CD4-positive, CD25-positive, alpha-beta regulatory T cell (primary cell): Measurements from ENCODE around the gene ACE. TPM values are rescaled to one million over a fixed set of nuclear protein-coding genes. Genes with fewer than 3 reads are reported as not detected.

Experiments used
- ATAC-seq, 2 donors: fragments of 150-1000 bp; cut with Tn5 transposase; one replicate each; pipeline ENCODE4 v1.10.0; 2021; ENCODE audit warnings: low read depth in 2 of 2, moderate number of reproducible peaks in 2 of 2, moderate library complexity in 1 of 2
- DNase-seq, 3 donors: peaks; one replicate each; pipeline versions ENCODE4 v3.0.0 to v3.0.0-alpha.2; 2012 to 2022; ENCODE audit warnings: mixed read lengths in 1 of 3
- H3K27ac ChIP-seq: one replicate; pipeline ENCODE4 v1.7.0; 2013; ENCODE audit warnings: mild to moderate bottlenecking, low read length; ENCODE audit not compliant: insufficient read depth, poor library complexity, severe bottlenecking
- H3K27me3 ChIP-seq: one replicate; pipeline ENCODE4 v1.7.0; 2013; ENCODE audit warnings: low read length; ENCODE audit not compliant: control insufficient read depth, insufficient read depth
- H3K36me3 ChIP-seq: one replicate; pipeline ENCODE4 v1.7.0; 2013; ENCODE audit warnings: mild to moderate bottlenecking, low read length, moderate library complexity; ENCODE audit not compliant: control insufficient read depth, insufficient read depth
- H3K4me1 ChIP-seq: 2 replicates; pipeline ENCODE4 v1.7.0; 2013; ENCODE audit warnings: mild to moderate bottlenecking, low read length; ENCODE audit not compliant: insufficient read depth, control insufficient read depth, poor library complexity, severe bottlenecking
- H3K4me3 ChIP-seq: one replicate; pipeline ENCODE4 v1.7.0; 2013; ENCODE audit warnings: low read depth, mild to moderate bottlenecking, low read length, moderate library complexity
- H3K9me3 ChIP-seq, 2 experiments: 1 replicate in 1 of 2; 2 replicates in 1 of 2; pipeline ENCODE4 v1.7.0; 2013; ENCODE audit warnings: low read length in 2 of 2, mild to moderate bottlenecking in 1 of 2, moderate library complexity in 1 of 2; ENCODE audit not compliant: control insufficient read depth in 2 of 2
- H3K27ac Mint-ChIP-seq, 3 donors: one replicate each; pipeline ENCODE4 v1.8.0; 2020 to 2022; ENCODE audit warnings: mild to moderate bottlenecking in 3 of 3, mixed read lengths in 3 of 3, moderate library complexity in 2 of 3
- H3K27me3 Mint-ChIP-seq: one replicate; pipeline ENCODE4 v1.8.0; 2022; ENCODE audit warnings: mild to moderate bottlenecking, mixed read lengths
- H3K36me3 Mint-ChIP-seq: one replicate; pipeline ENCODE4 v1.8.0; 2020; ENCODE audit warnings: mixed read lengths
- H3K4me1 Mint-ChIP-seq, 4 donors: one replicate each; pipeline ENCODE4 v1.8.0; 2020 to 2022; ENCODE audit warnings: mixed read lengths in 4 of 4, mild to moderate bottlenecking in 1 of 4
- H3K4me3 Mint-ChIP-seq, 4 donors: one replicate each; pipeline ENCODE4 v1.8.0; 2020 to 2022; ENCODE audit warnings: mild to moderate bottlenecking in 4 of 4, mixed read lengths in 4 of 4, moderate library complexity in 3 of 4
- H3K9me3 Mint-ChIP-seq, 7 donors: one replicate each; pipeline ENCODE4 v1.8.0; 2020 to 2022; ENCODE audit warnings: mixed read lengths in 7 of 7, mild to moderate bottlenecking in 3 of 7, moderate library complexity in 2 of 7
- polyA plus RNA-seq, 4 donors: library from polyadenylated mRNA; unstranded; fragments of 300-500 nt; fragmentation: Illumina TruSeq; gene quantifications; one replicate each; pipeline ENCODE4 v1.2.3, GENCODE V29; 2021
- total RNA-seq: library from RNA; stranded (reverse); gene quantifications from one replicate; pipeline ENCODE4 v1.2.3, GENCODE V29; 2022

ACE gene
- total and polyA plus RNA-seq, 5 donors from 2014 or later = 0.15 to 4.2 TPM; not detected in 3

GRCh38 chr17:63542218-63542545, 65.3 kb downstream of the ACE start:
- H3K4me3 ChIP-seq = no peak overlapping the region
- no peak for DNase-seq
- H3K27ac ChIP-seq = no peak overlapping the region
- H3K4me1 Mint-ChIP-seq = peaks cover 0 to 11% (median 0%) of the 10 kb centered on the region in 4 donors
- peaks cover 25% of the 10 kb centered on the region for H3K27me3 Mint-ChIP-seq
- no peaks in the 10 kb centered on the region for H3K36me3 ChIP-seq
- no peak overlapping the region for H3K4me3 Mint-ChIP-seq
- peaks cover 6% of the 10 kb centered on the region for H3K4me1 ChIP-seq
- no peak overlapping the region for H3K27ac Mint-ChIP-seq
- no peak for ATAC-seq
- peaks cover 0 to 2% (median 0%) of the 10 kb centered on the region in 7 donors for H3K9me3 Mint-ChIP-seq
- no peaks in the 10 kb centered on the region for H3K27me3 ChIP-seq
- H3K36me3 Mint-ChIP-seq = no peaks in the 10 kb centered on the region
- no peaks in the 10 kb centered on the region for H3K9me3 ChIP-seq

DNA sequence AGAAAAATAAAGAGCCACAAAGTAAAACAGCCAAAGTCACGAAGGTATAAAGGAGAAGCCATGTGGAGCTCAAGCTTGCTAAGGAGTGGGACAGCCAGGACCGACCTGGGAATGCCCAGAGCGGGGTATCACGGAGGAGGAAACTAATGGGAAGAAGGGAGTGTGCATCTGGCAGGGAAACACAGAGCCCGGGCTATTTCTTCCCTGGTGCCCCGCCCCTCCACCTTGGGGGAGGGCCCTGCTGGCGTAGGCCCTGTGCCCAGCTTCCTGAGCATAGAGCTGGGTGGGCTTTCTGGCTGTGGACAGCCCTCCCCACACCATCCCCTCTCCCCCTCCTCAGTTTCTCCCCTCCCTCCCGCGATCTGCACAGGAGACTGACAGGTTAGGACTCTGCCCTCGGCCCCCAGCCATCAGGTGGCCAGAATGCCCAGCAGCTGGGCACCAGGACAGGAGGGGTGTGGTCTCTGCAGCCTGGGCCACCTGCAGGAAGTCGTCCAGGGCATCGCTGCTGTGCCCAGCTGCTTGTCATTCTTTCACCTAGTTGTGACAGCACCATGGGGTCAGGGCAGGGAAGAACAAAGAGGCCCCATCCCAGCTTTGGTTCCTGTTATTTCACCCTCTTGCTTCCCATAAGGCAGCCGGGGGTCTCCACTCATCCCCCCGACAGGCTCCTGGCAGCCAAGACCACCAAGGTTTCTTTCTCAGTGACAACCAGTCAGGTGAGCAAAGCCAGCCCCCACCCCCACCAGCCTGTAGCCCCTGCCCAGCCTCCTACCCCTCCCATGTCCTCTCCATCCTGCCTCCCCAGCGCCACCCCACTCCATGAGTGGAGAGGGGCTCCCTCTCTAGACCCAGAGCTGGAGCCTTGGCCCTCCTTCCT, 66.3 kb downstream of the ACE start:
- H3K27me3 ChIP-seq = no peaks in the 10 kb centered on the region
- H3K4me3 Mint-ChIP-seq = no peak overlapping the region

GRCh38 chr17:63543822-63544420, 67.1 kb downstream of the ACE start:
- Mint-ChIP-seq H3K4me3 (no peak overlapping the region), H3K27ac (no peak overlapping the region), H3K27me3 (peaks cover 18% of the 10 kb centered on the region), H3K36me3 (no peaks in the 10 kb centered on the region), H3K9me3 (peaks cover 0 to 2% (median 0%) of the 10 kb centered on the region in 7 donors), H3K4me1 (peaks cover 0 to 8% (median 0%) of the 10 kb centered on the region in 4 donors)
- Histone ChIP-seq H3K27ac (no peak overlapping the region), H3K4me1 (peaks cover under 1% of the 10 kb centered on the region), H3K36me3 (no peaks in the 10 kb centered on the region), H3K27me3 (no peaks in the 10 kb centered on the region), H3K4me3 (no peak overlapping the region), H3K9me3 (no peaks in the 10 kb centered on the region)
- ATAC-seq = no peak
- no peak for DNase-seq

More for the DNA sequence above, 66.3 kb downstream of the ACE start:
- H3K9me3 Mint-ChIP-seq = peaks cover 0 to 2% (median 0%) of the 10 kb centered on the region in 7 donors
- H3K27ac Mint-ChIP-seq = no peak overlapping the region
- Histone ChIP-seq H3K9me3 (no peaks in the 10 kb centered on the region), H3K4me3 (no peak overlapping the region), H3K27ac (no peak overlapping the region), H3K36me3 (no peaks in the 10 kb centered on the region), H3K4me1 (peaks cover 4% of the 10 kb centered on the region)
- peaks cover 0 to 10% (median 0%) of the 10 kb centered on the region in 4 donors for H3K4me1 Mint-ChIP-seq
- H3K27me3 Mint-ChIP-seq = peaks cover 19% of the 10 kb centered on the region
- no peaks in the 10 kb centered on the region for H3K36me3 Mint-ChIP-seq
- DNase-seq = no peak
- no peak for ATAC-seq

GRCh38 chr17:63544467-63545301, 67.8 kb downstream of the ACE start:
- DNase-seq = no peak
- no peak for ATAC-seq
- H3K9me3 Mint-ChIP-seq = peaks cover 0 to under 1% (median 0%) of the 10 kb centered on the region in 7 donors

DNA sequence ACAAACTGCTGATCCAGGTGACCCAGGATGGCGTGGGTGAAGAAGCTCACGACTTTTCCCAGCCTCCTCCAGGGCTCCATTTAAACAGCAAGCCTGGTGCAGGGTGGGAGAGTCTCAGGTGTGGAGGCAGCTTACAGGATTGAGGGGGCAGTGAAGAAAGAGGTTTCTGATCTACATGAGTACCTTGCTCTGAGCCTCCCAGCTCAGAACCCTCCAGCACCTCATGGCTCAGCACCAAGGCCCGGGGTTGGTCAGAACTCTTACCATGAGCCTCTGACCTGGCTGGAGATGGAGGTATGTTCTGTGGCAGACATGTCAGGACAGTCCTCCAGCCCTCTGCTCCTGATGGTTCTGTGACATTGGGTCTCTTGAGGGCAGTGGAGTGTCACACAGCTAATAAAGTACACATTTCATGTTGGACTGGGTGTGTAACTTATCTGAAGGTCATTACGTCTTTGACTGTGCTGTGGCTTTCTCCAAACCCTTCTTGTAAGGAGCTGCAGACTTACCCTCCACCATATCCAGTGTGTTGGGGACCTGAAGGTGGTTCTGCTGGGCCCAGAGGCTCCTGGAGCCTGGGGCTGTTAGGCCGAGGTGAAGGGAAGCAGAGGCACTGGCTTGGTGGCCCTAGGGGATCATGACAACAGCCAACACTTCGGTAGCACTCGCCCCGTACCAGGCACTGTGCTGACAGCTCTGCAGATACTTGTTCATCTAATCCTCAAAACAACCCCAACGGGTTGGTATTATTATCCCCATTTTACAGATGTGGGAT, 69.6 kb downstream of the ACE start:
- peaks cover 9% of the 10 kb centered on the region for H3K27me3 Mint-ChIP-seq
- H3K27ac Mint-ChIP-seq = no peak overlapping the region
- ATAC-seq (no peak), DNase-seq (no peak)
- no peaks in the 10 kb centered on the region for H3K36me3 Mint-ChIP-seq
- H3K4me1 Mint-ChIP-seq = peaks cover 0 to 12% (median 4%) of the 10 kb centered on the region in 4 donors
- Histone ChIP-seq H3K4me1 (peaks cover 16% of the 10 kb centered on the region), H3K4me3 (no peak overlapping the region), H3K27me3 (no peaks in the 10 kb centered on the region), H3K36me3 (no peaks in the 10 kb centered on the region), H3K9me3 (no peaks in the 10 kb centered on the region), H3K27ac (no peak overlapping the region)
- H3K9me3 Mint-ChIP-seq = no peaks in the 10 kb centered on the region
- H3K4me3 Mint-ChIP-seq = no peak overlapping the region

More at GRCh38 chr17:63544467-63545301, 67.8 kb downstream of the ACE start:
- Histone ChIP-seq H3K27me3 (no peaks in the 10 kb centered on the region), H3K4me1 (peaks cover 9% of the 10 kb centered on the region), H3K27ac (no peak overlapping the region), H3K9me3 (no peaks in the 10 kb centered on the region), H3K36me3 (no peaks in the 10 kb centered on the region), H3K4me3 (no peak overlapping the region)
- no peak overlapping the region for H3K4me3 Mint-ChIP-seq
- peaks cover 11% of the 10 kb centered on the region for H3K27me3 Mint-ChIP-seq
- no peaks in the 10 kb centered on the region for H3K36me3 Mint-ChIP-seq
- no peak overlapping the region for H3K27ac Mint-ChIP-seq
- H3K4me1 Mint-ChIP-seq = peaks cover 0 to 5% (median 0%) of the 10 kb centered on the region in 4 donors

- peaks cover 6% of the 10 kb centered on the region for H3K27me3 Mint-ChIP-seq
- H3K4me1 Mint-ChIP-seq = peaks cover 0 to 17% (median 7%) of the 10 kb centered on the region in 4 donors
- H3K36me3 ChIP-seq = no peaks in the 10 kb centered on the region
- H3K36me3 Mint-ChIP-seq = no peaks in the 10 kb centered on the region
- H3K9me3 Mint-ChIP-seq = no peaks in the 10 kb centered on the region
- ATAC-seq (no peak), DNase-seq (no peak)
- H3K27me3 ChIP-seq = no peaks in the 10 kb centered on the region
- H3K27ac Mint-ChIP-seq = peak overlapping the region in 1 of 3 donors; percentile 8
- no peaks in the 10 kb centered on the region for H3K9me3 ChIP-seq
- no peak overlapping the region for H3K27ac ChIP-seq
- peaks cover 20% of the 10 kb centered on the region for H3K4me1 ChIP-seq
- H3K4me3 Mint-ChIP-seq = peak overlapping the region in 1 of 4 donors; percentile 8
- no peak overlapping the region for H3K4me3 ChIP-seq
Measured at GRCh38 chr17:63547083-63547523, 70.2 kb downstream of the ACE start.
